ENCODE data around the gene GNAL. TPM values are rescaled to one million over a fixed set of nuclear protein-coding genes. Genes with fewer than 3 reads are reported as not detected.

GNAL gene
- total RNA-seq, 1 donor from 2014 or later, result 8.8 TPM

DNA sequence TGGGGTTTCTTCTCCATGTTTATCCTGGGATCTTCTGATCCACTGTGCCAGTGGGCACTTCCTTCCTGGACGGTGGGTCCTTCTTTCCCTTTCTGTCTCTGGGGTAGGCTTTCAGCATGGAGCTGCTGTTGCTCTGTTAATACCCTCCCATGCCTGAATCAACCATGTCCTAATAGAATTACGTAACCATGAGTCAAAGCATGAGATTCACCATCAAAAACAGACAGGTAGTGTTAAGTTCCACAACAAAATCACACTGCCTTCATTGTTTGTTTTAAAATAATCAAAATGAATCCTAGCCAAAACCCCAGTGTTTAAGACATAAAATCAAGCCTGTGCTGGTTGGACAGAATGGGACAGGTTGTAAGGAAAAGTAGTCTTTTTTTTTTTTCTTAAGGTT is 37.5 kb downstream of the GNAL start:
- ATAC-seq, result no peak

DNA sequence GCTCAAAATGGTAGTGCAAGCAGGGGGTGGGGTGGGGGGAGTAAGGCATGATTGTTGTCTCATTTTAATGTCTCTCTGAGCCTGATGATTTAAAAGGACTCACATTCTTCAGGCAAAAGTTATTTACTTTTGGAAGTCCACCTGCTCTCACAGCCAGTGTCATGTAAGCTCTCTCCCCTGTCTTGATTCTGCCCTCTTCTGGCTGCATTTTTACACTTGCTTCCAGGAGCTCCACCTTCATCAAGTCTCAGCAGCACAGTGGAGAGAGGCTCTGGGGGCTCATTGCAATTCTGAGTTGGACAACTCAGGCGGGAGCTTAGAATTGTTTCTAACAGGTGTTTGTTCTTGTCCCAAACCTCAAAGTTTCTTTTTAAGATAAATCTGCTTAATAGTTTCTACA is 39.2 kb downstream of the GNAL start:
- ATAC-seq, result no peak

DNA sequence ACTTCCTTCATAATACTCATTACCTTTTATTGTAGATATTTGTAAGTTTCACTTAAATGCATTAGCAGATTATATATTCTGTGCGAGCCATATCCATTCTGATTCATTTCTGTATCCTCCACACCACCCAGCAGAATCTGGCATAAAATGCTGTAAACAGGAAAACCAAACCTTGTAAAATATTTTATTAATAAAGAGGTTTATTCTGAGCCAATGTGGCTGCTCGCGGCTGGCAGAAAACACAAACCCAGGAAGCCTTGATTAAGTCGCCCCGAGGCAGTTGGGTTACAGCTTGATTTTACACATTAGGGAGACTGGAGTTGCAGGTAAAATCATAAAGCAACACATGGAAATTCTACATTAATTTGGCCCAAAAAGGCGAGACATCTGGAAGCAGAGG is 40.5 kb downstream of the GNAL start:
- ATAC-seq, result no peak

DNA sequence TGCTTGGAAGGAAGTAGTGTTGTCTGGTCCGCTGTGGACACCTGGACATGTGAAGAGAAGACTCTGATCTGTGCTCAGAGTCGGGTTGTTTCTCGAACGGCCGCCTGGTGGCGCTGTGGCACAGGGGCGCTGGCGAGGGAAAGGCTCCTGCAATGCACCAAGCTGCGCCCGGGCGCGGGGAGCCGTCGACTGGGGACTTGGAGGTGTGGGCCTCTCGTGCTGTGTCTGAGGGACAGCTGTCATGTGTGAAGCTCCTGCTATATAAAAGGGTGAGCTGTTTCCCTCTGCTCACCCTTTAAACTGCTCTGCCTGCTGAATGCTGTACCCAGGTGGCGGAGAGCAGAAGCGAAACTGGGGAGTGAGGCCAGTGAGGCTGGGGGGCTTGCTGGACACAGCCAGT is 44.0 kb downstream of the GNAL start:
- ATAC-seq, result peak; percentile 90

DNA sequence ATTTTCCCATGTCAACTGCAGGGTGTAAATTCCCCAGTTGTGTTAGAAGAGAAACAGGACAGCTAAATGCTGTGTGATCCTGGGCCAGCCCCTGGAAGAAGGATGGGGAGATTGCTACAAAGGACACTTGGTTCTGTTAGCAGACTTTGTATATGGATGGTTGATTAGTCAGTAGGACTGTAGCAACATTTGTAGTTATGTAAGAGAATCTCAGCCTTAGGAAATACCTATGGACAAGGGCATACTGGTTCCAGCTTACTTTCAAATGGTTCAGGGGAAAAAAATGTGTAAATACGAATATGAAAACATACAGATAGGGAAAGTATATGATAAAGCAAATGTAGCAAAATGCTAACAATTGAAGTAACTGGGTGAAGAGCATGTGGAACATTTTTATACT is 47.6 kb downstream of the GNAL start:
- ATAC-seq, result no peak

DNA sequence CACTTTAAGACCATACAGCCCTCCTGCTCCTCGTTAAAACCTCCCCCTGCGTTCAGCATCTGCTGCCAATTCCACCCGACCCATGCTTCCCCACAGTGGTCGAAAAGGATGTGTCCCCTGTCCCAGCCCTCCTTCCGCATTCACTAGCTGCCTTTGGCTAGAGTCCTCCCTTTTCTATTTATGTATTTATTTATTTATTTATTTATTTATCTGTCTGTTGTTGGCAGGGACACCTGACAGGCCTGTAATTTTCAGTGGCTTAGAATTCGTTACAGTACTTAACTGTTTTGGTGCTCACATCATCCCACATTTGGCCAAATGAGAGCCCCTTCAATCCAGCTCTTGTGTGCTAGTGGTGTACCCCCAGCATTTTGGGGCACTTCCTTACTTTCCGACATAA is 50.8 kb downstream of the GNAL start:
- no peak for ATAC-seq

DNA sequence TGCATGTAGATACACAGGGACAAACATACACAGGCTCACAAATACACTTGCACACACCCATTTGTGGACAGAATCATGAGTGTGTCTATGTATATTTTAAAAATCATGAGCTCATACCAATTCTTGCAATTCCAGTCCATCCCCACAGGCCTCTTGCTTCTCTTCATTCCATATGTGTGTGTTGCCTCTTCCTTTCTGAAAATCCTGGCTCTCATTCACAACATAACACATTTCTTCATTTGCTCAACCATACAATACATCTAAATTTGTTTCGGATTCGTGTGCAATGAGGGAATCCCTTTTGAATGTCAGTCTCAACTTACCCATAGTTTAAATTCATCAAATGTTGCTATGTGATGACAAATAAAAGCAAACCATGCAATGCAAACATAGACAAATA is 51.4 kb downstream of the GNAL start:
- no peak for ATAC-seq

DNA sequence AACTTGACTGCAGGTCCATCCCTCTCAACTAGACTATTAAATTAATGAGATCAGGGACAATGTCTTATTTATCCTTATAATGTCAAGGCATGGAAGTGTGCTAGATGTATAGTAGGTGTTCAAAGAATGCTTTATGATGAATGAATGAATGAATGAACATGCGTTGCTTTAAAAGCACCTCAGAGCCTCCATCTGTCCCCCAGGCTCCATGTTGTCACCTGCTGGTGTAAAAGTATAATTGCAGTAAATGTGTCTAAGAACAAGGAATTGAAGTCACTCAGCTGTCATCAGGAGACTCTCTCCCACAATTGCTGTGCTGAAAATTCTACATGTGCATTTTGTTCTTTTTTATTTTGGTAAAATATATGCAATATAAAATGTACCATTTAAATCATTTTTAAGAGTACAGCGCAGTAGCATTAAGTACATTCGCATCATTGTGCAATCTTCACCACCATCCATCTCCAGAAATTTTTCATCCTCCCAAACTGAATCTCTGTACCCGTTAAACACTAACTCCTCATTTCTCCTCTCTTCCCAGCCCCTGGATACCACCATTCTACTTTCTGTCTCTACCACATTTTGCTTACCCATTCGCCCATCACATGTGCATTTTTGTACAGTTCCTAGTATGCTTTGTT is 52.6 kb downstream of the GNAL start:
- peak; percentile 45 for ATAC-seq

DNA sequence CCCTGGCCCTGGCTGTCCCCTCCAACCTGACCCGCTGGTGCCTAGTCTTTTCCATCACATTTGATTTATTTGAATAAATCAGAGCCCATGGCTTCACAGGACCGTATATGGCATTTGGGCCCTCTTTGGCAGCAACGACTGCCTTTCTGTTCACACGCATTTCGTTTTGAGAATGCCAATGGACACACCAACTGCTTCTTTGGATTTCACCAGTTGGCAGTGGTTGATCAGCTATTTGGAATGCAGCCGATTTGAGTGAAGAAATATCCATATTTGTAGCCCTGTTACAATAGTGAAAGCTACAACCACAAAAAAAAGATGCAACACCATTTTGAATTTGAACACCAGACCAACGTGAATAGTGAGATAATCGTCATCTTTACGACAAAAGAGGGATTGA is 56.5 kb downstream of the GNAL start:
- ATAC-seq, result no peak

DNA sequence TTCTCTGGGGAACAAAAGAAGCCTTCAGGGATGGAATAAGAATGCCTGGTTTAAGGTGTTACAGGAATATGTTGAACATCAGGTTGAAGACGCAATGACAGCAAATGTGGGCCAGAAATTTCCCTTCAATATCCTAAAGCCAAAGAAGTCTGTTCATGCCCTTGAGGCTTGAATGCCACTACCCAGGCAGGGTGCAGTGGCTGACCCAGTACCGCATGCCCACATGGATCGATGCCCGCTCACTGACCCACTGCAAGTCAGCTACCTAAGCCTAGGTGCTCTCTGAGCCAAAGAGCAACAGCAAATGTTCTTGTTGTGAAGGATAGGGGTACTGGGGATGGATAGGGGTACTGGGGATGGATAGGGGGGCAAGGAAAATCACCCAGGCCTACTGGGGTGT is 58.2 kb downstream of the GNAL start:
- ATAC-seq, result no peak

DNA sequence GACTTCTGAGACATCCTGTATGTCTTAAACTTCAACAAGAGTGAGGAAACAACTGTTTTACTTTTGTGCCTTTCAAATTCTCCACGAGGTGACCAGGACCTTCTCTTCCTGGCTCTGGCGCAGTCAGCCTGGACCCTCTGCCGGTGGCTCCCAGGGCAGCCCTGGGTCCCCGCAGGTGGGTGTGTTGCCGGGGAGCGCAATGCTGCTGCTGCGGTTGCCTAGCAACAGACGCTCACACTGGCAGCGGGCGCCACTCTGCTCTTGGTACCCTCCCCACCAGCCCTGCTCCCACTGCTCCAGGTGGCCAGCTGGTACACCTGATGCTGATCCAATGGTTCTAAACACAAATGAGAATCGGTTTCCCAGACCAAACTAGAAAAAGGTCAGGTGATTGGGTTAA is 58.7 kb downstream of the GNAL start:
- no peak for ATAC-seq

DNA sequence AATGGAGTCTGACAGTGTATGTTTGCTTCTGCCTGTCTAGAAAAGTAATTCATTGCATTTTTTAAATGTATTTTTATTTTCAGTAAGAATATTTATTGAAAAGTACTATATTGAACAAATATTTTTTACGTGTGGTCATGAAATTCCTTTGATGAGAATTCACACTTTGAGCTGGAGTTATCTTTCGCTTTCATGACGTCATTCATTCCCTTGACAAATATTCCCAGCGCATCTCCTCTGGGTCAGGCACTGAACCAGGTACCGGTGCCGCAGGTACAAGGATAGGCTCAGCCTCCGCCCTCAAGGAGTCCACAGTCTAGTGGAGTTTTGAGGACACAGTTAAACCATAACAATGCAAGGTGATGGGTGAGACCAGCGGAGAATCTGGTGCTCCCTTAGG is 60.2 kb downstream of the GNAL start:
- ATAC-seq, result no peak

DNA sequence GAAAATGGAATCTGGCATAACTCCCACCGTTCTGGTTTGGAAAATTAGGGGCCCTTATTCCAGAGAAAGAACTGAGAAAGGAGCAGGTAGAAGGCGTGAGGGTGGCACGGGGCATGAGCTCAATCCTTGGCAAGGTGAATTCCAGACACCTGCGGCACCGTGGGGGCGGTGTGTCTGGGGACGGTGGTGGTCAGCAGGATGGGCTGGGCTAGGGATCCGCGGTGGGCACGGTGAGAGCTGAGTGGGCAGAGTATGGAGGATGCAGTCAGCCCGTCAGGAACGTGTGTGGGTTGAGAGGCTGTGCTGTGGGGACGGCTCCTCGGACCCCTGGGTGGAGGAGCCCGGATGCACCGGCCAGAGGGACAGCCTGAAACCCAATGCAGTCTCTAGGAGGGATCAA is 61.1 kb downstream of the GNAL start:
- no peak for ATAC-seq

DNA sequence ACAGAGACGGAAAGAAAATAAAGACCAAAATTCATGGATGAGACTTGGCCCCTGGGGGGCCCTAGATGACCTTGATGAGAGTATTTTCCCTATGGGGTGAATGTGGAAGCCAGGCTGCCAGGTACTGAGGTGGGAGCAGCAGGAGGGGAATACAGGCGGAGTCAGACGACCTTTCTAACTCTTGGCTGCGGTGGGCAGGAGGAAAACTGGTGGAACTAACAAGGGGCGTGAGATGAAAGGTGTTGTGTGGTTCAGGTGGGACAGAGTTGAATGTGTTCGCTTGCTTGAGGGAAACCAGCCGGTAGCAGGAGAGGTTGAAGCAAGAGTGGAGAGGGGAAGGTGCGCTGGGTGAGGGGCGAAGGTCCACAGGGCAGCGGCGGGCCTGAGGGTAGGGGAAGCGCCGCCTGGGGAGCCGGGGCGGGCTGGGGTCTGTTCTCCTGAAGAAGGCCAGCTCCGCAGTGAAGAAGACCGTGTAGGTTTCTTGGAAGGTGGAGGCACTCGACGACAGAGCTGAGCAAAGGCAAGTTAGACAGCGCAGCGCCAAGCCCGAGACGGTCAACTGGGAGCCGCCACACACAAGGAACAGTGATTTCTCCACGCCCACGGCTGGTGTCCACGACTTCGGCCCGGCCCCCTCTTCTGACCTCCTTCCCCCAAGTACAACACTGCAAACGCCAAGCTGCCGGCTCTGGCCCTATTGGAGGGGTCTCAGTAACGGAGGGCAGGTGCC is 61.7 kb downstream of the GNAL start:
- ATAC-seq, result no peak

DNA sequence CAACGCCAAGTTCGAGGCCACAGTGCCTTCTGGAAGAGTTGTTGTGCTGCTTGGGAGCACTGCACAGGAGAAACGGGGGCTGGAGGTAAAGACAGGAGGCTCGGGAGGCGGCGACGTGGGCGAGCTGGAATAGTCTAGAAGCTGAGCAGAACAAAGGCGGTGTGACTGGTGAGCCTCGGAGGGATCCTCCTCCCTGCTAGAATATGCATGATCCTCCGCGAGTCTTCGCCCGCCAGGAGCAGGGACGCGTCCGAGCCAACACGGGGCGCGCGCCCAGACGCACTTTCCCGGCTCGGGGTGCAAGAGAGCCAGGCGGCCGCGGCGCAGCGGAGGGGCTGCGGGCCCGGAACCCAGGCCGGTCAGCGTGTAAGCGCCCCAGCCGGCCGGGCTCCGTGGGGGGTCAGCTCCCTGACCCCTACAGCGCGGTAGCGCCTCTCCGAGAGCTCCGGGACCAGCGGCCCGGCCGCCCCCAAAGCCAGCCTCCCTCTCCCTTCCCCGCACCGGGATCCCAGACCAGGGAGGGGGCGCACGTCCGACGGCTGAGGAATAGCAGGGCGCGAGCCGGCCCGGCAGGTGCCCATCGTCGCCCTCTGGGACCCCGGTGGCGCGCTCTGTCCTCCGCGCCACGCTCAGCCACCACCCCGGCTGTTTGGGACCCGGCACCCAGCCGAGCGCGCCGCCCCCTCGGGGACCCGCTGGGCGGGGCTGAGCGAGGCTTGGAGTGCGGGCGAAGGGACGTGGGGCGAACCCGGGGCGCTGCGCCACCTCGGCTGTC is 62.5 kb downstream of the GNAL start:
- ATAC-seq, result peak; percentile 61

DNA sequence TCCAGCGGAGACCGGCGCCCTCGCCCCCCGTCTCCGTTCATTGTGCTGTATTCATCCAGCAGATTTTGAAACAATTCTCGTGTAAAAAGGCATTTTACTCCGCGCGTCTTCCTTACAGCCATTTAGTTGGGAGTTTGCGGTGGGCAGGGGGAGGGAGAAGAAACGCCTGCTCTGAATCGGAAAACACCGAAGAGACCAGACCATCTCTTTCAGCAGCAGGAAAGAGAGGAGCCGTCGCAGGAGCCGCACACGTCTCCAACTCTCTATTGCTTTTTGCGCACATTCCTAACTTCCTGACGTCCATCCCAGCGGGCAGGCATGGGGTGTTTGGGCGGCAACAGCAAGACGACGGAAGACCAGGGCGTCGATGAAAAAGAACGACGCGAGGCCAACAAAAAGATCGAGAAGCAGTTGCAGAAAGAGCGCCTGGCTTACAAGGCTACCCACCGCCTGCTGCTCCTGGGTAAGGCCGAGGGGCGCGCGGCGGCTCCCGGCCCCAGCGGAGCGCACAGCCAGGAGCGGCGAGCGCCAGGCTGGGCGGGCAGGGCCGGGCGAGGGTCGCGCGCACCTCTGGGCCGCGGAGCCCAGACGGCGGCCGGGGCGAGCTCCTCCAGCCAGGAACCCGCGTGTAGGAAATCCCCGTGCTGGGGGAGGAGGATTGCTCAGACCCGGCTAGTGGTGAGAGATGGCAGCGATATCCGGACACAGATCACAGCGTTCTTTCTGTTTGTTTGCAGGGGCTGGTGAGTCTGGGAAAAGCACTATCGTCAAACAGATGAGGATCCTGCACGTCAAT is 63.2 kb downstream of the GNAL start:
- ATAC-seq, result peak; percentile 47

DNA sequence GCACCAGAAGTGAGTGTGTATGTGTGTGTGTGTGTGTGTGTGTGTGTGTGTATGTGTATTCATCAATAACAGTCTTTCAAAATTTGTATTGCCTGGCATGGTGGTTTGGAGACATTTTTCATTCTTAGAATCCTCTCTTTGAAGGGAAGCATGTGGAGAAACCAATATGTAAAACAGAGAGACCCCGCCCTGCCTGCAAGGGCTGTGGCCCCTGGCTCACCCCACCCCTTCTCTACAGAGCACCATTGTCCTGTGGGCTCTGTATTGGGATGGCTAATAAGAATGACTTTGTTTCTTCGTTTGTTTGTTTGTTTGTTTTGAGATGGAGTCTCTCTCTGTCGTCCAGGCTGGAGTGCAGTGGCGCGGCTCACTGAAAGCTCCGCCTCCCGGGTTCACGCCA is 65.9 kb downstream of the GNAL start:
- no peak for ATAC-seq

DNA sequence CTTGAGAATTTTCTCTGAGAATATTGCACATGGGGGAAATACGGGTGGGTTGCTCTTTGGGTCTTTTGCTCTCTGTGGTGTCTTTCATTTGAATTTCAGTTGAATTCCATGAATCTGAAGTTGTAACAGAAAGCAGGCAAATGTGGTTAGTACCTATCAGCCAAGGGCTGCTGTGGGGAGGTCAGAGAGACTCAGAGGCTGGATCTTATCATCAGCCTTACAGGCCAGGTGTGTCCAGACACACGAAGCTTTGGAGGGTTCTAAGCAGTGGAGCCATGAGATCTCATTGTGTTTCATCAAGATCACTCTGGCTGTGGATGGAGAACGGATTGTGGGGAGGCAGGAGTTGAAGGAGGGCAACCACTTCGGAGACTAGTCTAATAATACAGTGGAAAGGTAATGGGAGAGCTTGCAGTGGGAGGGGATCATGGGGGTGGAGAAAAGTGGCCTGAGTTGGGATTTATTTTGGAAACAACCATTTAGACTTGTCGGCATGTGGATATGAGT is 68.1 kb downstream of the GNAL start:
- no peak for ATAC-seq

DNA sequence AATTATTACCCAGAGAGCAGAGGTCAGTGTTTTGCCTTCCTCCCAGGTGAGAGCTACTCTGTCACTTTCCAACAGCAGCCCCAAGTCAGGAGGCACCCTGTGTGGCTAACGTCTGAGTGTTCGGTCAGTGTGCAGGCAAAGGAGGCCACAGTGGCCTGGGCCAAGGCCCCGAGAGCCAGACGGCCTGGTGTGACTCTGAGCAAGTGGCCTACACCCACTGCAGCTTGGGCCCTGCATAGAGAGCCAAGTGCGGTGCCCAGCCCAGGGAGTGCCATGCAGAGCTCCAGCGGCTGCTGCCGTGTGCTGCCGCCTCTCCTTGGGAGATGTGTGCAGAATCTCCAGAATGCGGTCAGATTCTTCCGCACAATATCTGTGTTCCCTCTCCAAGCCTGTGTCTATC is 70.4 kb downstream of the GNAL start:
- no peak for ATAC-seq

DNA sequence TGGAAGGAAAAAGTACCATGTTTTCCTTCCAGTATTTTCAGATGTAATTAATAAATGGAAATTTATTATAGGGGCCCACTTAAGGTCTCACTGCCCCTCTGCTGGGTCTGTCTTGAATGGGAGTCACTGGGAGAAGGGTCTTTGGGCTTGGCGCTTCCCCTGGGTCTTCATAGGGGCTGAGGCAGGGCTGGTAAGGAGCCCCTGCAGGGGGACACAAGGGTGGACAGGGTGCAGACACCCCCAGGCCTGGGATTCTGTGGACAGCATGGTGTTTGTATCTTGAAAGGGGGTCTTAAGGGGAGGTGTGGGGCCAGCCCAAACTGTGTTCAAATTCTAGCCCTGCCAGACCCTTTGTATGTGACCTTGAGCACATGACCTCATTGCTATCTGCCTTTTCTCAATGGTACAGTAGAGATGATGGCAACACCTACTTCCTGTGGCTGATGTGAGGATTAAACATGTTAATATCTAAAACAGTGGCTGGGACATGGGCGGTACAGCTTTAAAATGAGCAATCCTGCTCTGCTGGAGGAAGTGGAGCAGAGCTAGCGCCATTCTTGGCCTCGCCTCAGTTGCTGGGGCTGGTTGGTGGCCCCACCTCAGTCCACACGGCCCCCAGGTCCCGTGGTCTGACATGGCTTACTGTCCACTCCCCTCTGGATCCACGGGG is 71.6 kb downstream of the GNAL start:
- ATAC-seq, result peak; percentile 48

DNA sequence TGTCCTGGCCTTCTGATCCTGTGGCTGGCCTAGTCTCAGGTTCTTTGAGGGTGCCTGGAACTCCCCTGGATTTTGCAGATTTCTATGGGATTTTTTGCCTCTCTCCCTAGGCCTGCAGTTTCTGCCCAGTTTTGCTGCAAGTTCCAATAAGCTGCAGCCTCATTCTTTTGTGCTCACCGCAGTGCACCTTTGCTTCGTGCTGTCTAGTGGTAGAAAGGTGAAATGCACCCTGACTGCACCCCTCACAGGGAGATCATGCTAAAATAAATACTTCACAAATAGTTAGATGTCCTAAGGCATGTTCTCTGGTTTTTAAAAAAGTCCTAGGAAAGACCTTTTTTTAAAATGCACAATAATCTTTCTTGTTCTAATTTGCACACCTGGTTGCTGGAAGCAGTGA is 72.5 kb downstream of the GNAL start:
- no peak for ATAC-seq

DNA sequence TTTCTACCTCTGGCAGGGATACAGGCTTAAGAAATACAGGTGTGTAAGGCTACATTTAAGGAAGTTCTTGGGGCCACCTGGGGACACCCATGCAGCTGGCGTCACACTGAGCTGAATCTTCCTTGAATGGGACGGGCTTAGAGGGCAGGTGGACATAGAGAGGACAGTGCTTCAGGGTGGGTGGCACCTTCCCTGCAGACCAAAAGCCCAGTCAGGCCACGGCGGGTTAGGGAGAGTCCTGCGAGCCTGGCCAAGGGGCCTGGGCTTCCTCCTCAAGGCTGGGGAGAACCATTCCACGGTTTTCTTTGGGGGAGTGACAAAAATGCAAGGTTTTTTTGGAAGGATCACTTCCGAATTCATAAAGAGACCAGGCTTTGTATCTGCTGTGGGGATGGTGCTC is 73.4 kb downstream of the GNAL start:
- ATAC-seq, result no peak

All from esophagus mucosa (tissue), 1 donor.